GM10266 (cell line): ENCODE results near the gene ZFAND2B.

Experiments
- DNase-seq: peaks from one replicate; pipeline ENCODE4 v3.0.0; 2012; ENCODE audit errors: extremely low spot score
- TF ChIP-seq, protein P1 (sequence below): IDR thresholded peaks from 2 replicates; pipeline ENCODE4 v1.5.1; 2012; ENCODE audit warnings: mild to moderate bottlenecking, low read depth; ENCODE audit not compliant: control insufficient read depth, insufficient read depth; ENCODE audit errors: missing control alignments

ZFAND2B gene

DNA sequence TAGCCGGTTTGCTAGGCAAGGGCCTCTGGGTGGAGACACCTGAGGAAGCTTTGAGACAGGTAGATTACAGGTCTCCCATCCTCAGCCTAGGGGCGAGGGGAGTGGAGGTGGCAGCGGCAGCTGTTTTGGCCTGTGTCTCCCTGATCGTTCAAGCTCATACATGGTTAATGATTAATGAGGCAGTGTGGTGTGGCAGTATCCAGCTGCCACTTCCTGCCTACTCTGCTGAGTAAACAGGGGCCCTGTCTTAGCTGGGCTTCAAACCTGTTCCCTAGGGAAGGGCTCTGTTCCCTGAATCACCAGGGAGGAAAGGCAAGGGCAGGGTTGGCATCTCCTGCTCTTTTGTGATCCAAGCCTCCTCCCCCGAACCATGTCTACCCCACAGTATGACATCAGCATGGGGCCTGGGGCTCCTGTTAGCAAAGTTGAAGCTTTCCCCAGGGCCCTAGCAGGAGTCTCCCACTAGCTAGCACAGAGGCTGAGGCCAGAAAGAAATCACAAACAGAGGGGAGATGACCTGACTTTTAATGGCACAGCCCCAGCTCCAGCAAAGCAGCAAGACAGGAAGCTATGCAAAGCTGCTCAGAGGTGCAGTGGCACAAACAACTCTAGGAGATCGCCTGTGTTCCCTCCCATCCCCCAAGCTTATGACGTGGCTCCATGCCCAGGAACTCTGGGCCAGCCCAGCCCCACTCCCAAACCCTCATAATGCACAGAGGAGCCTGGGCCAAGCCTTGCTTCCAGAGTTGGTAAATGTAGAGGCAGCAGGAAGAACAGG is 42.8 kb downstream of the ZFAND2B start:
- DNase-seq: no peak

DNA sequence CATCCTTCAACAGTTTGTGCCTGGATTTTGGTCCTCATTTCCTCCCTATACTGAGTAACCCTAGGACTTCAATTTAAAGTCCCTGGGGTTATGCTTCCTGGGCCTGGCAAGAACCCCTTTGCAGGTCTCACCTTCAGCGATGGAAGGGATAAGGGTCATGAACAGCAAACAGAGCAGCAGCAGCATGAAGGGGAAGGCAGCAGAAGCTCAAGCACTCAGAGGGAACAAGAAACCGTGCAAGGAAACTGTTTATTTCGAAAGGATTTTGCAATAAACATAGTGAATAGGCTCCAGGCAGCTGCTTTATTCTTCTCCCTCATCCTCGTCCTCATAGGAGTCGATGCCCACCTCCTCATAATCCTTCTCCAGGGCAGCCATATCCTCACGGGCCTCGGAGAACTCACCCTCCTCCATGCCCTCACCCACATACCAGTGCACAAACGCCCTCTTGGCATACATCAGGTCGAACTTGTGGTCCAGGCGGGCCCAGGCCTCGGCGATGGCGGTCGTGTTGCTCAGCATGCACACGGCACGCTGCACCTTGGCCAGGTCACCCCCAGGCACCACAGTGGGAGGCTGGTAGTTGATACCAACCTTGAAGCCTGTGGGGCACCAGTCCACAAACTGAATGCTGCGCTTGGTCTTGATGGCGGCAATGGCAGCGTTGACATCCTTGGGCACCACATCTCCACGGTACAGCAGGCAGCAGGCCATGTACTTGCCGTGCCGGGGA is 43.6 kb downstream of the ZFAND2B start:
- no peak for DNase-seq
- TF ChIP-seq, protein P1, sequence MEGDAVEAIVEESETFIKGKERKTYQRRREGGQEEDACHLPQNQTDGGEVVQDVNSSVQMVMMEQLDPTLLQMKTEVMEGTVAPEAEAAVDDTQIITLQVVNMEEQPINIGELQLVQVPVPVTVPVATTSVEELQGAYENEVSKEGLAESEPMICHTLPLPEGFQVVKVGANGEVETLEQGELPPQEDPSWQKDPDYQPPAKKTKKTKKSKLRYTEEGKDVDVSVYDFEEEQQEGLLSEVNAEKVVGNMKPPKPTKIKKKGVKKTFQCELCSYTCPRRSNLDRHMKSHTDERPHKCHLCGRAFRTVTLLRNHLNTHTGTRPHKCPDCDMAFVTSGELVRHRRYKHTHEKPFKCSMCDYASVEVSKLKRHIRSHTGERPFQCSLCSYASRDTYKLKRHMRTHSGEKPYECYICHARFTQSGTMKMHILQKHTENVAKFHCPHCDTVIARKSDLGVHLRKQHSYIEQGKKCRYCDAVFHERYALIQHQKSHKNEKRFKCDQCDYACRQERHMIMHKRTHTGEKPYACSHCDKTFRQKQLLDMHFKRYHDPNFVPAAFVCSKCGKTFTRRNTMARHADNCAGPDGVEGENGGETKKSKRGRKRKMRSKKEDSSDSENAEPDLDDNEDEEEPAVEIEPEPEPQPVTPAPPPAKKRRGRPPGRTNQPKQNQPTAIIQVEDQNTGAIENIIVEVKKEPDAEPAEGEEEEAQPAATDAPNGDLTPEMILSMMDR: no peak

More for the DNA sequence above, 42.8 kb downstream of the ZFAND2B start:
- TF ChIP-seq, protein P1: no peak

DNA sequence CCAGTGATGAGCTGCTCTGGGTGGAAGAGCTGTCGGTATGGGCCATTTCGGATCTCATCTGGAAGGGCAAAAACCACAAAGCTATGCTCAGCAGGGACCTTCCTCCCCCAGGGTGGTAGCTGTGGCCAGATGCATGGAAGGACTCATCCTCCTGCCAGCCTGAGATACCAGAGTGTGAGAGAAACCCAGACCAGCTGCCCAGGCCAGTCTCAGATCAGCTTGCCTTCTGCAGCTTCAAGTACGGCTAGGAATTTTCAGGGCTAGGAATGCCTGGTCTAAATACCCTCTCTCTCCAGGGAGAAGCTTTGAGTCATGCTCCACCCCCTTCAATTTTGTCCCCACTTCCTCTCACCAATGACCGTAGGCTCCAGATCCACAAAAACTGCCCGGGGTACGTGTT is 45.1 kb downstream of the ZFAND2B start:
- TF ChIP-seq, protein P1: no peak
- no peak for DNase-seq

DNA sequence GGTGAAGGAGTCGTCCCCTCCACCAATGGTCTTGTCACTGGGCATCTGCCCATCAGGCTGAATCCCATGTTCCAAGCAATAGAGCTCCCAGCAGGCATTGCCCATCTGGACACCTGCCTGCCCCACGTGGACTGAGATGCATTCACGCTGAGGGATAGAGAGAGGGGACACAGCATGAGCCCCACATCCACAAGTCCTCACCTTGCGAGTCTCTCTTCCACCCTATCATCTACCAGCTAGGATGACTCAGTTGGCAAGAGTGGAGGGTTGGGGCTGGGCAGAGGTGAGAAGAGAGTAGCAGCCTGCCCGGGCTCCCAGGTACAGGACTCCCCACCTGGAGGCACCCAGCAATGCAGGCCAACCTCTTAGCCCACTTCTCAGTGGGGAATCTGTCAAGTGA is 45.5 kb downstream of the ZFAND2B start:
- TF ChIP-seq, protein P1: no peak
- DNase-seq: no peak

DNA sequence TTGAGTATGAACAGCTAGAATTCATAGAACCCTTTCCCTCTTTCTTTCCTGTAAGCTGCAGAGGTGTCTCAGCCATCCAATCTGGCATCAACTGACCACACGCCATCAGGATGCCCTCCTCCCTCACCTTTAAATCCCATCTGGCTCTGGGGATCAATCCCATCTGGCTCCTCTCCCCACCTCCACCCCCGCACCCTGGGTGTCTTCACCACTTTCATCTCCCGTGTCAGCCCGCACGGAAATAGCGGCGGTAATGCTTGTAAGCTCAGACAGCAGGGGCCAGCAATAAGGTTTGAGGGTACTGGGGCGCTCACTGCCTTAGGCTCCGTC is 46.0 kb downstream of the ZFAND2B start:
- TF ChIP-seq, protein P1: no peak
- DNase-seq: no peak

DNA sequence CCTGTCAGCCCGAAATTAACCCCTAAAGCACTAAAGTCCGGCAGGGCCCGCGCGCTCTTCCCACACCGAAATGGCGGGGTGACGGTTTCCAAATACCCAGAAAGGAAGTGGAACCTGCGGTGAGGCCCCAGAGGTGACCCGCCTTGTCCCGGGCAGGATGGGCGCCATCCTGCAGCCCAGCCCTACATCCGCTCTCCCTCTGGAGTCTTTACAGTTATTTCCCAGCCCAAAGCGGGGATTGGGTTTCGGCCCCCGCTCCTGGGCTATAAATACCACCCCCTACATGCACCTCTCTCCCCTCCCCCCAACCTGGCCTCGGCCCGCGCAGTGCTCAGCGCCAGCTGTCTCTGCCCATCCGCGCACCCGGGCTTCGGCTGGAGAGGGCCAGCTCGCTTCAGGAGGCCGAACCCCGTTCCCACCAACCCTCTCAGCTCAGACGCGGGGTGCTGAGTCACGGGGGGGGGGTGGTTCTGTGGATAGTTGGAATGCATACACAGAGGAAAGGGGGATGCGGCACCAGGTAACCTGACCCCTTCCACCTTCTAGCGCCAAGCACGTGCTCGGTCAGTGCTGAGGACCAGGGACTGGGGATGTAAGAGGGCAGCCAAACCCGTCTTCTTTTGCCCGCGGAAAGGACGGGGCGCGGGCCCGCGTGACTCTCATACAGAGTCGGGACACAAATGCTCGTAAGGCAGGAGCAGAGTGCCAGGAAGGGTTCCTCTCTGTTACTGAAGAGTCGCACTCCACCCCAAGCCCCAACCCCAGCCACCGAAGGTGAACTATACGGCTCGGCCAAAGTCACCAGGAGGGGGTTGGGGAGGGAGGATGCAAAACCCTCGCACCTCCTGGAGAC is 46.5 kb downstream of the ZFAND2B start, which contains the start of gene TUBA4B:
Gene TUBA4B, plus strand, starts transcription at position 344 of the 853 bp plus-strand sequence. Its CDS starts 165 bp downstream, at position 509.
- TF ChIP-seq, protein P1: no peak
- peak; percentile 58 for DNase-seq
